DOHH2 (cell line): Measurements from ENCODE around the gene ARID5B.
"Not testable (repeated sequence)": the region's sequence is repeated elsewhere in the genome, so short reads cannot be mapped to it uniquely, and the experiment has no call there.

ENCODE experiments used
- H3F3A ChIP-seq: fragments of 200-600 bp; sonication (generic), shearing (Covaris generic); 2 replicates; pipeline ENCODE4 v1.6.0; 2016; ENCODE audit warnings: antibody characterized with exemption, mild to moderate bottlenecking; ENCODE audit not compliant: control insufficient read depth, insufficient read depth
- H3K27ac ChIP-seq: fragments of 200-600 bp; sonication (generic); 2 replicates; pipeline ENCODE4 v1.5.1; 2014; ENCODE audit warnings: low read depth, mild to moderate bottlenecking, low read length, moderate library complexity
- H3K27me3 ChIP-seq: fragments of 200-600 bp; sonication (generic); 2 replicates; pipeline ENCODE4 v1.6.1; 2014; ENCODE audit warnings: mild to moderate bottlenecking, low read length, mixed read lengths; ENCODE audit not compliant: control insufficient read depth
- H3K36me3 ChIP-seq: fragments of 200-600 bp; sonication (generic); 2 replicates; pipeline ENCODE4 v1.6.1; 2014; ENCODE audit warnings: mild to moderate bottlenecking, low read length, moderate library complexity, mixed read lengths; ENCODE audit not compliant: control insufficient read depth
- H3K4me1 ChIP-seq: fragments of 200-600 bp; sonication (generic); 2 replicates; pipeline ENCODE4 v1.6.1; 2014; ENCODE audit warnings: mild to moderate bottlenecking, low read length, mixed read lengths; ENCODE audit not compliant: control insufficient read depth
- H3K4me2 ChIP-seq: fragments of 200-600 bp; sonication (generic); 2 replicates; pipeline ENCODE4 v1.6.0; 2014; ENCODE audit warnings: mild to moderate bottlenecking, low read length, moderate library complexity
- H3K4me3 ChIP-seq: fragments of 200-600 bp; sonication (generic); 2 replicates; pipeline ENCODE4 v1.5.1; 2014; ENCODE audit warnings: mild to moderate bottlenecking, low read length, mixed read lengths
- H3K79me2 ChIP-seq: fragments of 200-600 bp; sonication (generic); 2 replicates; pipeline ENCODE4 v1.6.1; 2014; ENCODE audit warnings: mild to moderate bottlenecking, low read length, mixed read lengths; ENCODE audit not compliant: control insufficient read depth
- H3K9me2 ChIP-seq: fragments of 200-600 bp; sonication (generic); replicated peaks from 2 replicates; pipeline ENCODE4 v1.6.1; 2014; ENCODE audit warnings: mild to moderate bottlenecking, low read length, mixed read lengths; ENCODE audit not compliant: control insufficient read depth
- H3K9me3 ChIP-seq: fragments of 200-600 bp; sonication (generic); 2 replicates; pipeline ENCODE4 v1.6.1; 2014; ENCODE audit warnings: antibody characterized with exemption, low read length, mixed read lengths; ENCODE audit not compliant: control insufficient read depth, insufficient read depth
- H4K20me1 ChIP-seq: fragments of 200-600 bp; sonication (generic); 2 replicates; pipeline ENCODE4 v1.6.0; 2014; ENCODE audit warnings: low read depth, mild to moderate bottlenecking, antibody characterized with exemption, low read length, moderate library complexity; ENCODE audit not compliant: control insufficient read depth, insufficient read depth
- CTCF ChIP-seq: fragments of 200-600 bp; sonication (generic); IDR thresholded peaks from one replicate; pipeline ENCODE4 v1.5.1; 2014; ENCODE audit warnings: antibody characterized with exemption, mild to moderate bottlenecking, low read depth, low read length; ENCODE audit not compliant: poor library complexity, severe bottlenecking
- EZH2phosphoT487 ChIP-seq: fragments of 200-600 bp; sonication (generic); IDR thresholded peaks from 2 replicates; pipeline ENCODE4 v1.6.1; 2017; ENCODE audit warnings: borderline replicate concordance, mild to moderate bottlenecking, antibody characterized with exemption, low read length, moderate library complexity, mixed read lengths

Gene ARID5B

GRCh38 chr10:62025134-62025794, 123.8 kb downstream of the ARID5B start:
- Histone ChIP-seq H4K20me1 (no peaks in the 10 kb centered on the region), H3K4me2 (no peak overlapping the region), H3K4me1 (peaks cover 47% of the 10 kb centered on the region), H3K27me3 (no peaks in the 10 kb centered on the region), H3K9me2 (no peaks in the 10 kb centered on the region), H3K36me3 (peaks cover 17% of the 10 kb centered on the region; the same call in 1 of the 2 replicates), H3K27ac (no peak overlapping the region), H3K79me2 (peaks cover 26% of the 10 kb centered on the region), H3K9me3 (0 out of 2 replicates have a peak, but pooled peaks cover 6% of the 10 kb centered on the region), H3K4me3 (no peak overlapping the region), H3F3A (0 out of 2 replicates have a peak, but pooled peaks cover 9% of the 10 kb centered on the region)
- TF ChIP-seq EZH2phosphoT487, result no peak
- no peak for TF ChIP-seq CTCF

- TF ChIP-seq CTCF (no peak), EZH2phosphoT487 (no peak)
- Histone ChIP-seq H3K4me3 (no peak overlapping the region), H3K9me2 (no peaks in the 10 kb centered on the region), H3K27ac (no peak overlapping the region), H3K9me3 (0 out of 2 replicates have a peak, but pooled peaks cover 6% of the 10 kb centered on the region), H4K20me1 (no peaks in the 10 kb centered on the region), H3K4me1 (peaks cover 46% of the 10 kb centered on the region), H3K36me3 (peaks cover 17% of the 10 kb centered on the region; the same call in 1 of the 2 replicates), H3K79me2 (peaks cover 19% of the 10 kb centered on the region), H3K27me3 (no peaks in the 10 kb centered on the region), H3K4me2 (no peak overlapping the region), H3F3A (0 out of 2 replicates have a peak, but pooled peaks cover 9% of the 10 kb centered on the region)
Measured at GRCh38 chr10:62025901-62026879, 124.7 kb downstream of the ARID5B start.

GRCh38 chr10:62027841-62028501, 126.5 kb downstream of the ARID5B start:
- Histone ChIP-seq H3K4me1 (peaks cover 45% of the 10 kb centered on the region), H3K27me3 (no peaks in the 10 kb centered on the region), H3K9me3 (0 out of 2 replicates have a peak, but pooled peaks cover 3% of the 10 kb centered on the region), H3K27ac (no peak overlapping the region), H3K4me2 (no peak overlapping the region), H3K4me3 (no peak overlapping the region), H3F3A (0 out of 2 replicates have a peak, but pooled peaks cover 9% of the 10 kb centered on the region), H3K79me2 (peaks cover 7% of the 10 kb centered on the region; the same call in 1 of the 2 replicates), H3K9me2 (no peaks in the 10 kb centered on the region), H3K36me3 (peaks cover 7% of the 10 kb centered on the region; the same call in 1 of the 2 replicates), H4K20me1 (no peaks in the 10 kb centered on the region)
- TF ChIP-seq CTCF (no peak), EZH2phosphoT487 (no peak)

- not testable (repeated sequence) for H3F3A ChIP-seq, H3K4me2 ChIP-seq
Measured at GRCh38 chr10:62028502-62028842, 127.0 kb downstream of the ARID5B start.

More at GRCh38 chr10:62028502-62028842, 127.0 kb downstream of the ARID5B start:
- H3K27me3 ChIP-seq, H4K20me1 ChIP-seq, H3K79me2 ChIP-seq, H3K9me3 ChIP-seq, H3K27ac ChIP-seq, H3K36me3 ChIP-seq, H3K4me3 ChIP-seq, H3K9me2 ChIP-seq: not testable (repeated sequence)
- H3K4me1 ChIP-seq, result peaks cover 45% of the 10 kb centered on the region
